A549 treated with CORT108297 at 1 μM for 4 hours (cell line): ENCODE results near the gene ITPRID1. TPM values are rescaled to one million over a fixed set of nuclear protein-coding genes. Genes with fewer than 3 reads are reported as not detected.

Experiments
- total RNA-seq: library from RNA; stranded (reverse); fragments of 200-300 nt; extraction: Qiagen RNA extraction; gene quantifications from 5 replicates; pipeline ENCODE4 v1.2.3, GENCODE V29; 2022

ITPRID1 gene
- total RNA-seq, result not detected in 5 replicates

GRCh38 chr7:31513790-31514189 is at the start of gene ITPRID1:
Gene ITPRID1 (plus strand): TSS chr7:31514090. CDS start chr7:31553025, 38,935 bp downstream.

GRCh38 chr7:31687024-31687748 is 173.3 kb downstream of the ITPRID1 start, which contains the start of gene PPP1R17:
Gene PPP1R17 (plus strand): TSS chr7:31687215. CDS start chr7:31692442, 5,227 bp downstream.

Other genes with a start within 250 kb of the ITPRID1 start
- gene NEUROD6, start 173.4 kb upstream of the ITPRID1 start, total RNA-seq, result not detected in 5 replicates
- gene PPP1R17, start 173.1 kb downstream of the ITPRID1 start, total RNA-seq, result not detected in 5 replicates